HepG2 (cell line): ENCODE results near the gene C14orf93. TPM values are rescaled to one million over a fixed set of nuclear protein-coding genes. Genes with fewer than 3 reads are reported as not detected.
A peak's percentile ranks its signal among the peaks of the same experiment; 100 is the strongest.

ENCODE experiments used
- ATAC-seq: fragments of 200-7000 bp; cut with Tn5 transposase; 3 replicates; pipeline ENCODE4 v1.9.1; 2020; ENCODE audit warnings: mild to moderate bottlenecking, moderate library complexity
- BruUV-seq: library from RNA; stranded (reverse); fragments of 400-500 nt; replicated peaks from 2 replicates; lab custom pipeline; 2021; lab: Mats Ljungman, UMichigan
- CTCF ChIA-PET: fragments of 300-600 bp; formaldehyde crosslinking; extraction: SDS; loops from one replicate; lab custom pipeline; 2021; ENCODE audit warnings: low total read pairs, inconsistent platforms, low intra/inter-chr PET ratio; lab: Yijun Ruan, JAX
- POLR2A ChIA-PET: fragments of 350-600 bp; sonication (Branson Sonifier 250); formaldehyde crosslinking; loops from one replicate; lab custom pipeline; 2020; ENCODE audit warnings: antibody characterized with exemption, inconsistent platforms; lab: Yijun Ruan, JAX
- DNase-seq: peaks from one replicate; pipeline ENCODE4 v3.0.0-alpha.2; 2015; ENCODE audit warnings: low spot score
- FAIRE-seq: peaks from 3 replicates; lab custom pipeline; 2011; peaks lifted over from hg19 to GRCh38; lab: Jason Lieb, UNC
- H2AFZ ChIP-seq: one replicate; pipeline ENCODE4 v1.6.1; 2011; ENCODE audit warnings: low read length, inconsistent platforms
- H3K27ac ChIP-seq: fragments of 300-600 bp; 3 replicates; pipeline ENCODE4 v1.8.0; 2011; ENCODE audit warnings: mixed run types, mild to moderate bottlenecking, mixed read lengths, low read length, inconsistent platforms; ENCODE audit not compliant: insufficient read depth; ENCODE audit errors: extremely low read length
- H3K27me3 ChIP-seq, 2 experiments: fragments of 200-600 bp in 1 of 2; 2 replicates in 1 of 2; 3 replicates in 1 of 2; pipeline versions ENCODE4 v1.6.0 to v1.8.0; 2011; ENCODE audit warnings: low read length in 2 of 2, mild to moderate bottlenecking in 2 of 2, moderate library complexity in 2 of 2, inconsistent platforms in 1 of 2; ENCODE audit not compliant: insufficient read depth in 2 of 2, control insufficient read depth in 1 of 2
- H3K36me3 ChIP-seq, 2 experiments: fragments of 200-600 bp in 1 of 2; replicated peaks in 1 of 2; 2 replicates in 1 of 2; 3 replicates in 1 of 2; pipeline versions ENCODE4 v1.5.1 to v1.8.0; 2011; ENCODE audit warnings: low read length in 2 of 2, inconsistent platforms in 1 of 2; ENCODE audit not compliant: insufficient read depth in 2 of 2, control insufficient read depth in 1 of 2
- H3K4me1 ChIP-seq: 2 replicates; pipeline ENCODE4 v1.5.1; 2012; ENCODE audit warnings: low read length, inconsistent platforms; ENCODE audit not compliant: insufficient read depth
- H3K4me2 ChIP-seq: 2 replicates; pipeline ENCODE4 v1.6.0; 2011; ENCODE audit warnings: low read depth, low read length, inconsistent platforms
- H3K4me3 ChIP-seq, 3 experiments: fragments of 200-600 bp in 1 of 3; sonication (generic), shearing (Covaris generic) in 1 of 3; replicated peaks in 1 of 3; 2 replicates each; pipeline ENCODE4 v1.5.1; 2011 to 2016; ENCODE audit warnings: low read length in 3 of 3, inconsistent platforms in 2 of 3, low read depth in 2 of 3, mild to moderate bottlenecking in 2 of 3, control low read depth in 1 of 3, mixed read lengths in 1 of 3; ENCODE audit not compliant: insufficient read depth in 1 of 3
- H3K79me2 ChIP-seq: one replicate; pipeline ENCODE4 v1.6.1; 2011; ENCODE audit warnings: low read length, inconsistent platforms; ENCODE audit not compliant: insufficient read depth
- H3K9ac ChIP-seq: 2 replicates; pipeline ENCODE4 v1.6.0; 2011; ENCODE audit warnings: mild to moderate bottlenecking, low read depth, low read length, inconsistent platforms; ENCODE audit not compliant: insufficient read depth
- H3K9me3 ChIP-seq: 2 replicates; pipeline ENCODE4 v1.5.1; 2012; ENCODE audit warnings: mild to moderate bottlenecking, low read length
- H4K20me1 ChIP-seq: 2 replicates; pipeline ENCODE4 v1.6.0; 2011; ENCODE audit warnings: inconsistent platforms, mild to moderate bottlenecking, low read length, moderate library complexity; ENCODE audit not compliant: insufficient read depth
- ATF7 ChIP-seq, 2 experiments: fragments of 450-650 bp in 1 of 2; sonication (generic) in 1 of 2; formaldehyde crosslinking in 1 of 2; IDR thresholded peaks; 2 replicates each; pipeline versions ENCODE4 v1.4.0 to v1.6.1; 2016 to 2020; ENCODE audit warnings: antibody characterized with exemption in 1 of 2, mild to moderate bottlenecking in 1 of 2, missing genetic modification reagents in 1 of 2
- FOXO1 ChIP-seq: sonication (generic); formaldehyde crosslinking; IDR thresholded peaks from 2 replicates; pipeline ENCODE4 v1.4.0; 2020; ENCODE audit warnings: missing genetic modification reagents
- TFE3 ChIP-seq: IDR thresholded peaks from 2 replicates; pipeline ENCODE4 v1.6.1; 2016
- TMF1 ChIP-seq: sonication (generic); formaldehyde crosslinking; IDR thresholded peaks from 2 replicates; pipeline ENCODE4 v1.8.1; 2022; ENCODE audit warnings: low read depth, missing genetic modification reagents
- ZNF501 ChIP-seq: sonication (generic); formaldehyde crosslinking; IDR thresholded peaks from 2 replicates; pipeline ENCODE4 v1.5.1; 2020; ENCODE audit warnings: mild to moderate bottlenecking, moderate library complexity, missing genetic modification reagents
- ZNF687 ChIP-seq: sonication (generic); formaldehyde crosslinking; IDR thresholded peaks from 2 replicates; pipeline ENCODE4 v1.5.1; 2020; ENCODE audit warnings: mild to moderate bottlenecking, missing genetic modification reagents, moderate library complexity
- ZNF768 ChIP-seq: sonication (generic); formaldehyde crosslinking; IDR thresholded peaks from 2 replicates; pipeline ENCODE4 v1.4.0; 2020; ENCODE audit warnings: missing genetic modification reagents
- WGBS: methylation state at CpG from one replicate; pipeline ENCODE4 v1.1.6; 2017; ENCODE audit warnings: low lambda C conversion rate; 5-methylcytosine and 5-hydroxymethylcytosine counted together
- in situ Hi-C: cut with HindIII; loops from 2 replicates; pipeline ENCODE4 v1.10.0; 2017; ENCODE audit warnings: low pct_unique_long_range_greater_than_20kb; ENCODE audit not compliant: extremely low pct_ligation_motif_present
- intact Hi-C: fragments of 100-400 bp; cut with micrococcal nuclease; formaldehyde crosslinking; loops from one replicate; pipeline ENCODE4 v1.10.0; 2022; ENCODE audit not compliant: unreplicated experiment
- polyA plus RNA-seq, 8 experiments: library from polyadenylated mRNA; depleted of rRNA in 3 of 8; stranded (reverse) in 7 of 8; unstranded in 1 of 8; fragments of >200 nt; fragmentation: Illumina TruSeq in 4 of 8; extraction: Trizol in 4 of 8; gene quantifications; 2 replicates each; pipeline versions ENCODE4 v1.2.1 to v1.2.3, GENCODE V29; 2011 to 2016; ENCODE audit warnings: low read depth in 4 of 8, missing spikeins in 1 of 8, mixed read lengths in 1 of 8; ENCODE audit not compliant: insufficient read depth in 1 of 8
- total RNA-seq, 5 experiments: library from RNA; depleted of rRNA; stranded (reverse); fragments of >200 nt; fragmentation: Illumina TruSeq; extraction: Trizol; gene quantifications; 2 replicates each; pipeline ENCODE4 v1.2.3, GENCODE V29; 2016; ENCODE audit warnings: low read depth in 1 of 5

C14orf93 gene
- total and polyA plus RNA-seq, 2 of the 13 experiments (the other 11 are each of a cell fraction or from before 2014, with no cell fraction given), result 11.4 to 22.5 TPM

- Histone ChIP-seq H3K9ac (no peak overlapping the region), H2AFZ (no peak overlapping the region), H3K4me1 (peaks cover 20% of the 10 kb centered on the region)
- WGBS, result 82% methylated on average over 85 of the region's 85 CpGs
- no peak for FAIRE-seq
- POLR2A ChIA-PET, result interaction anchor here (1.0 to 1.3 kb wide), 2 partner anchors 10 to 72 kb away, joined by 3 read pairs; no protein-coding TSS in a partner anchor
- TF ChIP-seq ZNF501 (CRISPR knock-in tag) (no peak), TMF1 (0 out of 2 replicates have a peak, but pooled peaks have one; percentile 28)
- TF ChIP-seq, all 625 proteins: peak for 1
- CTCF ChIA-PET, result interaction anchor here (1.4 kb wide), 1 partner anchor 61 kb away, joined by 5 read pairs; no protein-coding TSS in a partner anchor
- no peak for ATAC-seq
- Histone ChIP-seq H3K27ac (no peak overlapping the region), H3K4me2 (no peak overlapping the region), H3K36me3 (no peaks in the 10 kb centered on the region), H3K4me3 (no peak overlapping the region), H3K79me2 (no peaks in the 10 kb centered on the region), H3K9me3 (no peaks in the 10 kb centered on the region), H4K20me1 (no peaks in the 10 kb centered on the region), H3K27me3 (peaks cover 11 to 23% of the 10 kb centered on the region in 2 experiments)
- intact Hi-C loops (no loop called here), in situ Hi-C loops (no loop called here)
- DNase-seq, result no peak
- no TSS peak for BruUV-seq
These were observed 38.1 kb upstream of the C14orf93 start for GRCh38 chr14:23047751-23048693.

GRCh38 chr14:23047034-23047634, 37.2 kb upstream of the C14orf93 start:
- DNase-seq (no peak), ATAC-seq (no peak), FAIRE-seq (no peak)
- Histone ChIP-seq H3K4me1 (peaks cover 14% of the 10 kb centered on the region), H3K27me3 (peaks cover 16 to 32% of the 10 kb centered on the region in 2 experiments), H2AFZ (no peak overlapping the region), H3K27ac (no peak overlapping the region), H3K79me2 (no peaks in the 10 kb centered on the region), H4K20me1 (no peaks in the 10 kb centered on the region), H3K9ac (no peak overlapping the region), H3K4me3 (no peak overlapping the region), H3K4me2 (no peak overlapping the region), H3K36me3 (no peaks in the 10 kb centered on the region), H3K9me3 (no peaks in the 10 kb centered on the region)
- WGBS, result 32% methylated on average over 6 of the region's 6 CpGs
- in situ Hi-C loops (no loop called here), intact Hi-C loops (no loop called here)
- no TSS peak for BruUV-seq
- ChIA-PET POLR2A (interaction anchor here (0.7 to 1.6 kb wide), 6 partner anchors 9 to 71 kb away, joined by 3 to 9 read pairs (median 3); no protein-coding TSS in a partner anchor), CTCF (interaction anchor here (1.4 kb wide), 1 partner anchor 61 kb away, joined by 5 read pairs; no protein-coding TSS in a partner anchor)
- TF ChIP-seq ATF7 (IDR thresholded peaks at IDR 0.05) (no peak), ATF7 (CRISPR knock-in tag; IDR thresholded peaks at IDR 0.05) (0 out of 2 replicates have a peak, but pooled peaks have one; percentile 15), TFE3 (no peak), FOXO1 (CRISPR knock-in tag) (no peak), ZNF687 (CRISPR knock-in tag) (peak; percentile 10; the same call in 1 of the 2 replicates), ZNF768 (CRISPR knock-in tag) (0 out of 2 replicates have a peak, but pooled peaks have one; percentile 24)
